HEK293 (cell line): ENCODE data around the gene PTX4.

Source experiments
- CTCF ChIP-seq: fragments of 450-650 bp; formaldehyde crosslinking; IDR thresholded peaks from 2 replicates; pipeline ENCODE4 v1.5.1; 2016; ENCODE audit warnings: missing biosample characterization, missing genetic modification characterization
- KLF8 ChIP-seq: fragments of 450-650 bp; formaldehyde crosslinking; IDR thresholded peaks from 2 replicates; pipeline ENCODE4 v1.5.1; 2016; ENCODE audit warnings: missing biosample characterization, missing genetic modification characterization
- SP3 ChIP-seq: fragments of 450-650 bp; formaldehyde crosslinking; IDR thresholded peaks from 2 replicates; pipeline ENCODE4 v1.5.1; 2016; ENCODE audit warnings: missing biosample characterization, missing genetic modification characterization
- ZBTB1 ChIP-seq: fragments of 450-650 bp; formaldehyde crosslinking; IDR thresholded peaks from 2 replicates; pipeline ENCODE4 v1.5.1; 2016; ENCODE audit warnings: missing biosample characterization, missing genetic modification characterization
- ZBTB49 ChIP-seq: fragments of 450-650 bp; formaldehyde crosslinking; IDR thresholded peaks from 2 replicates; pipeline ENCODE4 v1.5.1; 2016; ENCODE audit warnings: missing biosample characterization, missing genetic modification characterization, low read depth
- ZFP3 ChIP-seq: fragments of 450-650 bp; formaldehyde crosslinking; IDR thresholded peaks from 2 replicates; pipeline ENCODE4 v1.5.1; 2016; ENCODE audit warnings: low read depth, missing biosample characterization, missing genetic modification characterization
- ZNF24 ChIP-seq: fragments of 450-650 bp; formaldehyde crosslinking; IDR thresholded peaks from 2 replicates; pipeline ENCODE4 v1.5.1; 2016; ENCODE audit warnings: missing biosample characterization, missing genetic modification characterization
- ZNF274 ChIP-seq, 2 experiments: fragments of 200-500 bp in 1 of 2; fragments of 450-650 bp in 1 of 2; sonication (Bioruptor generic) in 1 of 2; formaldehyde crosslinking in 1 of 2; IDR thresholded peaks; 2 replicates each; pipeline versions ENCODE4 v1.5.1 to v1.6.1; 2014 to 2016; ENCODE audit warnings: borderline replicate concordance in 1 of 2, inconsistent platforms in 1 of 2, low read length in 1 of 2, missing biosample characterization in 1 of 2, missing genetic modification characterization in 1 of 2
- ZNF311 ChIP-seq: fragments of 450-650 bp; formaldehyde crosslinking; IDR thresholded peaks from 2 replicates; pipeline ENCODE4 v1.5.1; 2017; ENCODE audit warnings: missing biosample characterization, missing genetic modification characterization, borderline replicate concordance
- ZNF398 ChIP-seq: fragments of 450-650 bp; formaldehyde crosslinking; IDR thresholded peaks from 2 replicates; pipeline ENCODE4 v1.5.1; 2017; ENCODE audit warnings: missing biosample characterization, missing genetic modification characterization

GRCh38 chr16:1501630-1502029, 12.9 kb upstream of the PTX4 start:
- TF ChIP-seq ZNF24 = no peak
- TF ChIP-seq CTCF = no peak
- no peak for TF ChIP-seq ZFP3 (tag by site-specific recombination)
- TF ChIP-seq KLF8 (tag by site-specific recombination) = no peak
- no peak for TF ChIP-seq ZNF398 (tag by site-specific recombination)
- TF ChIP-seq SP3 (tag by site-specific recombination) = no peak
- TF ChIP-seq ZNF311 = no peak
- TF ChIP-seq ZNF274 (IDR thresholded peaks at IDR 0.05; ENCODE audit: low read length) = no peak
- no peak for TF ChIP-seq ZNF274 (tag by site-specific recombination; IDR thresholded peaks at IDR 0.05; ENCODE audit: borderline replicate concordance)
- no peak for TF ChIP-seq ZBTB1 (tag by site-specific recombination)
- no peak for TF ChIP-seq ZBTB49 (tag by site-specific recombination)
